ENCODE results near the gene SLC39A5.
"Not testable (repeated sequence)": the region's sequence is repeated elsewhere in the genome, so short reads cannot be mapped to it uniquely, and the experiment has no call there.

The SLC39A5 gene

GRCh38 chr12:56282030-56282429 lies 52.2 kb downstream of the SLC39A5 start:
- no peak for DNase-seq

DNA sequence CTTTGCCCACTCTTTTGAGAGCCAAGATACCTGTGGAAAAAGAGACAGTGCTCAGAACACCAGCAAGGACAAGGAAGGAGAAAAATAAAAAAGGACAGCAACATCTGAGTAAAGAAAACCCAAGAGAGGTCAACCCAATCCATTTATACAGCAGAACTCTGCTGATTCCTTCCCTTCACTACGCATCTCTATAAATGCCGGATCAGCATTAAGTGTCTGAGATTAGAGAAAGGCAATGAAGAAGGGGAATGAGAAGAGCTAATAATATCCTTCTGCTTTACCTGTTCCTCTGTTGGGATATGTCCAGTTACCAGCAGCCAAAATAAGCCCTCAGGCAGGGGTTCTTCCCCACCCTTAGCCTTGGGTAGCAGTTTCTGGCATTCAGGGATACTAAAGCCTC lies 52.7 kb downstream of the SLC39A5 start:
- DNase-seq, result no peak

DNA sequence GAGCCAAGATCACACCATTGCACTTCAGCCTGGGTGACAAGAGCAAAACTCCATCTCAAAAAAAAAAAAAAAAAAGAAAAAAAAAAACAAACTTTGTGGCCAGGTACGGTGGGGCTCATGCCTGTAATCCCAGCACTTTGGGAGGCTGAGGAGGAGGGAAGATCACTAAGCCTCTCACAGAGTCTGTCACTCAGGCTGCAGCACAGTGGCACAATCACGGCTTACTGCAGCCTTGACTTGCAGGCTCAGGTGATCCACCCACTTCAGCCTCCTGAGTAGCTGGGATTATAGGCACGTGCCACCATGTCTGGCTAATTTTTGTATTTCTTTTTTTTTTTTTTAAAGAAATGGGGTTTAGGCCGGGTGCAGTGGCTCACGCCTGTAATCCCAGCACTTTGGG lies 54.4 kb downstream of the SLC39A5 start:
- DNase-seq, result not testable (repeated sequence)

GRCh38 chr12:56286044-56286830 lies 56.4 kb downstream of the SLC39A5 start:
- DNase-seq, result no peak
